GM12865 (cell line): ENCODE measurements around the gene TMEM74B.
A peak's percentile ranks its signal among the peaks of the same experiment; 100 is the strongest.
"Not testable (repeated sequence)": the region's sequence is repeated elsewhere in the genome, so short reads cannot be mapped to it uniquely, and the experiment has no call there.

Experiments used
- DNase-seq: peaks from one replicate; pipeline ENCODE4 v3.0.0; 2010; ENCODE audit warnings: low read depth
- H3K4me3 ChIP-seq: 2 replicates; pipeline ENCODE4 v1.5.1; 2011; ENCODE audit warnings: mild to moderate bottlenecking, low read depth, low read length, control low read depth
- TF ChIP-seq, protein P1 (sequence below): IDR thresholded peaks from 2 replicates; pipeline ENCODE4 v1.5.1; 2011; ENCODE audit warnings: low read length, control low read depth, low read depth, inconsistent platforms; ENCODE audit not compliant: insufficient read depth; ENCODE audit errors: missing control alignments

The TMEM74B gene

DNA sequence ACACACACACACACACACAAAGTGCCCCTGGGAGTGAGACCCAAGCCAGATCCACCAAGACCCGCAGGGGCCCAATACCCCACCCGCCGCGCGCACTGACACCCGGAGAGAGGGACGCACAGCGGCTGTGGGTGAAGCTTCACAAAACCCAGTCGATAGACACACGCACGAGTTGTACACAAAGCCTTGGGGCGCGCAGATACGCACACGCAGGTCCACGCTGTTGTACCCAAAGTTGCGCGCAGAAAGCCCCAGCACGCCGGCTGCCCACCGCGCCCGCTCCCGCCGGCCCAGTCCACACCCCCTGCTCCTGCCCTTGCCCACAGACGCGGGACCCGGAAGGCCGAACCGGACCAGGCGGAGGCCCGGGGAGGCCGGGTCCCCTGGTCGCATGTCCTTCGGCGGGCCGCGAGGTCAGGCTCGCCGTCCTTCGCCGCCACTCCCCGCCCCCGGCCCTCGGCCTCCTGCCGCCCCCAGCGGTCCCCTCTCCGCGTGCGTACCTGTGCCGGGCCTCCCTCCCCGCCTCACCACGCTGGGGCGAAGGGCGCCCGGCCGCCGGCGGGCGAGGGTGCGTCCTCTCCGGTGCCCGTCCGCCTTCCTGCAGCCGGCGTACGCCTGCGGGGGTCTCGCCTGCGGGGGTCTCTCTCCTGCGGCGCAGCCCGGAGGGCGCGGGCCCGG lies at the start of gene TMEM74B:
TSS of gene TMEM74B (minus strand) at position 344 of the 678 bp plus-strand sequence. CDS start 1,180 bp downstream, outside the sequence.
- peak within 1 kb of the TSS; percentile 11 for H3K4me3 ChIP-seq
- TF ChIP-seq, protein P1, sequence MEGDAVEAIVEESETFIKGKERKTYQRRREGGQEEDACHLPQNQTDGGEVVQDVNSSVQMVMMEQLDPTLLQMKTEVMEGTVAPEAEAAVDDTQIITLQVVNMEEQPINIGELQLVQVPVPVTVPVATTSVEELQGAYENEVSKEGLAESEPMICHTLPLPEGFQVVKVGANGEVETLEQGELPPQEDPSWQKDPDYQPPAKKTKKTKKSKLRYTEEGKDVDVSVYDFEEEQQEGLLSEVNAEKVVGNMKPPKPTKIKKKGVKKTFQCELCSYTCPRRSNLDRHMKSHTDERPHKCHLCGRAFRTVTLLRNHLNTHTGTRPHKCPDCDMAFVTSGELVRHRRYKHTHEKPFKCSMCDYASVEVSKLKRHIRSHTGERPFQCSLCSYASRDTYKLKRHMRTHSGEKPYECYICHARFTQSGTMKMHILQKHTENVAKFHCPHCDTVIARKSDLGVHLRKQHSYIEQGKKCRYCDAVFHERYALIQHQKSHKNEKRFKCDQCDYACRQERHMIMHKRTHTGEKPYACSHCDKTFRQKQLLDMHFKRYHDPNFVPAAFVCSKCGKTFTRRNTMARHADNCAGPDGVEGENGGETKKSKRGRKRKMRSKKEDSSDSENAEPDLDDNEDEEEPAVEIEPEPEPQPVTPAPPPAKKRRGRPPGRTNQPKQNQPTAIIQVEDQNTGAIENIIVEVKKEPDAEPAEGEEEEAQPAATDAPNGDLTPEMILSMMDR = no peak
- DNase-seq = no peak

DNA sequence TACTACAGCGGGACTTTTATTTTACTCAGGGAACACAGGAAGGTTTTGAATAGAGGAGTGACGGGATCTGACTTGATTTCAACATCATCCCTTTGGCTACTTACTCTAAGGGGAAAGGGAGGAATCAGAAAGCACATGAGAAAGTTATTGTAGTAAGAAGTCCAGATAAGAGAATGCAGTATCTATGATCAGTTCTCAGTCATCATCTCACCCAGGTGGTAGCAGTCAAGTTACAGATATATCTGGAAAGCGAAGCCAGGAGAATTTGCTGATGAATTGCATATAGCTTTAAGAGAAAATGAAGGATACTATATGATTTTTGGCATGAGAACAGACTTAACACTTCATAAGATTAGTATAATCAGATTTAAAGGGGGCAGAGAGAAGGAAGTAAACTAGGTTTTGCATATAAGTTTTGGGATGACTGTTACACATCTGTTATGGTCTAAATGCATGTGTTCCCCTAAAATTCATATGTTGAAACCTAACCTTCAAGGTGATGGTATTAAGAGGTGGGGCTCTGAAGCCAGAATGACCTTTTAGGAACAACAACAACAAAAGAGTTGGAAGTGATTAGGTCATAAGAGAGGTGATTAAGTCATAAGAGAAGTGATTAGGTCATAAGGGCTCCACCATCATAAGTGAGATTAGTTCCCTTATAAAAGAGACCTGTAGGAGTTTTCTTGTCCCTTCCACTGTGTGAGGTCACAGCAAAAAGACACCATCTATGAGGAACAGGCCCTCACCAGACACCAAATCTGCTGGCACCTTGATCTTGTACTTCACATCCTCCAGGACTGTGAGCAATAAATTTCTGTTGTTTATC lies 47.7 kb upstream of the TMEM74B start:
- DNase-seq = peak; percentile 18
- no peak overlapping the region for H3K4me3 ChIP-seq
- TF ChIP-seq, protein P1 = no peak

DNA sequence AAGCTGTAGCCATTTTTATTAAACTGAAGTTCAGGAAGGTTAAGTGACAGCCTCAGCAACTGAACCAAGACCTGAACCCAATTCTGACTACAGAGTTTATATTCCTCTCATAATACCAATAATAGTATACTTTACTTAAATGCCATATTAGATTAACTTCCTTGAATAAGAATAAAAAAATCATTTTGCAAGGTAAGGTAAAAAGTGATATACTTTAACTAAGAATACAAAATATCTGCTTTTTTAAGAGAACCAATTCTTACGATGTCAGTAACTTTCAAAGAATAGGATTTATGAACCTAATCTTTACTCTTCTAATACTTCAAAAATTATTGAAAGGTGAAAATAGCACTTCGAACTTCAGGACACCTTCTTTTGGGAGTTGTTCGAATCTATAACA lies 44.8 kb upstream of the TMEM74B start:
- no peak for DNase-seq
- no peak overlapping the region for H3K4me3 ChIP-seq
- TF ChIP-seq, protein P1 = no peak

DNA sequence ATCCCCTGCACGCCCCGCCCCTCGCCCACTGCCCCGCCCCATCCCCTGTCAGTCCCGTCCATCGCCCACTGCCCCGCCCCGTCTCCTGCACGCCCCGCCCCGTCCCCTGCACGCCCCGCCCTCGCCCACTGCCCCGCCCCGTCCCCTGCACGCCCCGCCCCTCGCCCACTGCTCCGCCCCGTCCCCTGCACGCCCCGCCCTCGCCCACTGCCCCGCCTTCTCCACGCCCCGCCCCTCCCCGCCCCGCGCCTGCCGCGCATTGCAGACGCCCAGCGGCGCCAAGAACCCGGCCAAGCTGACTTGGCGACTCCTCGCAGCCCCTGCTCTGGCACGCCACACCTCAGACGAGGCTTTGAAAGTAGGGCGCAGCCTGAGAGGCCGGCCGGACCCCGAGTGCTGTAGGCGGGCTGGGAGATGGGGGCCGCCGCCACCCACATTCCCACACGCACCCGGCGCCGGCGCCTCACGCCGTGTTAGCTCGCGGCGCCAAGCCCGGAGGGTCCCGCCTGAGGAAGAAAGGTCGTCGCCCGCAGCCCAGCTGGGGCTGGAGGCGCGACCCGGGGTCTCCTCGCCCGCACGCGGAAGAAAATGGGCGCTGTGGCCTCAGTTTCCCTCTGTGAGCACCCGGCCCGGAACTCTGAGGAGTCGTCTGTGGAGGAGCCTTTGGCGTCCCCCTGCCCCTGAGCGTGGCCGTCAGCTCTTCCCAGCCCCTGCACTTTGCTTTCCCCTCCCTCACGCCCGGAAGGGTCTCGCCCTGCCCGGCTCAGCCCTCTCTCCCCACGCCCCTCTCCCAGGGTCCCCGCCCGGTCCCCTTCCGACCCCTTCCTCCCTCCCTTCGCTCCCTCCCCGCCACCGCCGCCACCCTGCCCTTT lies 41.2 kb upstream of the TMEM74B start, which contains the start of gene RAD21L1:
TSS of gene RAD21L1 (plus strand) at position 262 of the 872 bp plus-strand sequence. CDS start 2,410 bp downstream, outside the sequence.
- TF ChIP-seq, protein P1 = no peak
- H3K4me3 ChIP-seq = peak within 1 kb of the TSS; percentile 34
- peak; percentile 71 for DNase-seq

DNA sequence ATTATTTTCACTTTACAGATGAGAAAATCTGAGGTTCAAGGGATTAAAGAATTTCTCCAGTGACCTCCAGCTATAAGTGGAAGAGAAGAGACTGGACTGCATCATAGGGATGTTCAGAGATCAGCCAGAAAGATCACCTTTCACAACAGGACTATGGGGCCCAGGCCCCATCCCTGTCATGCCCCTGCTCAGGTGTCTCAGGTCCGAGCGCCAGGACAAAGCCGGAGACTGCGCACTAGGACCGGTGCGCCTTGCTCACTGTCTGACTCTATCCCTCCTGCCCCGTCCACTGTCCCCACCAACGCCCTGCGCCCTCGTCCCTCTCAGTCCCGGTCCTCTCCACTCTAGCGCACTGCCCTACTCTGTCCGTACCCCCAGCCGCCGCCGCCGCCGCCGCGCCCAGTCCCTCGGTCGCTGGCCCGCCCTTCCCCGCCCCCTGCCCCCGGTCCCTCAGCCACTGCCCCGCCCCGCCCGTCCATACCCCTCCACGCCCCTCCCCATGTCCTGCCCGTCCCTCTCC lies 40.5 kb upstream of the TMEM74B start:
- TF ChIP-seq, protein P1 = no peak
- H3K4me3 ChIP-seq = no peak overlapping the region
- DNase-seq = no peak

DNA sequence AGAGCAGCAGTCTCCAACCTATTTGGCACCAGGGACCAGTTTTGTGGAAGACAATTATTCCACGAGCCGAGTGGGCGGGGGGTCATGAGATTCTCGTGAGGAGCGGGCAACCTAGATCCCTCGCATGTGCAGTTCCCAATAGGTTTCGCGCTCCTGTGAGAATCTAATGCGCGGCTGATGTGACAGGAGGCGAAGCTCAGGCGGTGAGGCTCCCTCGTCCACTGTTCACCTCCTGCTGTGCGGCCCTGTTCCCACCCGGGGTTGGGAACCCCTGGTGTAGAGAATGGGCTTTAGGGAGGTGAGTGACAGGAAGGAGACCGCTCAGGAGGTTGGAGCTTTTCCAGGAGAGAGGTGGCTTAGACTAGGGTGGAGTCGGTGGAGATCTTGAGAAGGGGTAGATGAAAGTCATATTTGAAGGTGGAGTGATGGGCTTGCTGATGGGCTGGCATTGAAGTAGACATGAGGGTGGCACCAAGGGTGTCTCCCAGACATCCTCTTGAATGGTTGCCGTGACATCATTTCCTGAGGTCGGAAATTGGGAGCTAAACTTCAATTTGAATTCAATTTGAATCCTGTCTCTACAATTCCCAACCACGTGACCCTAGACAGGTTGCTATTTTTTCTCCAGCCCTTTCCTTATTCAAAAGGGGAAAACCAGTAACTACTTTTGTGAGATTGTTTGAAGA lies 39.6 kb upstream of the TMEM74B start:
- H3K4me3 ChIP-seq = no peak overlapping the region
- TF ChIP-seq, protein P1 = no peak
- no peak for DNase-seq

DNA sequence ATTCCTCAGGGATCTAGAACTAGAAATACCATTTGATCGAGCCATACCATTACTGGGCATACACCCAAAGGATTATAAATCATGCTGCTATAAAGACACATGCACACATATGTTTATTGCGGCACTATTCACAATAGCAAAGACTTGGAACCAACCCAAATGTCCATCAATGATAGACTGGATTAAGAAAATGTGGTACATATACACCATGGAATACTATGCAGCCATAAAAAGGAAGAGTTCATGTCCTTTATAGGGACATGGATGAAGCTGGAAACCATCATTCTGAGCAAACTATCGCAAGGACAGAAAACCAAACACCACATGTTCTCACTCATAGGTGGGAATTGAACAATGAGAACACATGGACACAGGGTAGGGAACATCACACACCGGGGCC lies 38.0 kb upstream of the TMEM74B start:
- DNase-seq = not testable (repeated sequence)

DNA sequence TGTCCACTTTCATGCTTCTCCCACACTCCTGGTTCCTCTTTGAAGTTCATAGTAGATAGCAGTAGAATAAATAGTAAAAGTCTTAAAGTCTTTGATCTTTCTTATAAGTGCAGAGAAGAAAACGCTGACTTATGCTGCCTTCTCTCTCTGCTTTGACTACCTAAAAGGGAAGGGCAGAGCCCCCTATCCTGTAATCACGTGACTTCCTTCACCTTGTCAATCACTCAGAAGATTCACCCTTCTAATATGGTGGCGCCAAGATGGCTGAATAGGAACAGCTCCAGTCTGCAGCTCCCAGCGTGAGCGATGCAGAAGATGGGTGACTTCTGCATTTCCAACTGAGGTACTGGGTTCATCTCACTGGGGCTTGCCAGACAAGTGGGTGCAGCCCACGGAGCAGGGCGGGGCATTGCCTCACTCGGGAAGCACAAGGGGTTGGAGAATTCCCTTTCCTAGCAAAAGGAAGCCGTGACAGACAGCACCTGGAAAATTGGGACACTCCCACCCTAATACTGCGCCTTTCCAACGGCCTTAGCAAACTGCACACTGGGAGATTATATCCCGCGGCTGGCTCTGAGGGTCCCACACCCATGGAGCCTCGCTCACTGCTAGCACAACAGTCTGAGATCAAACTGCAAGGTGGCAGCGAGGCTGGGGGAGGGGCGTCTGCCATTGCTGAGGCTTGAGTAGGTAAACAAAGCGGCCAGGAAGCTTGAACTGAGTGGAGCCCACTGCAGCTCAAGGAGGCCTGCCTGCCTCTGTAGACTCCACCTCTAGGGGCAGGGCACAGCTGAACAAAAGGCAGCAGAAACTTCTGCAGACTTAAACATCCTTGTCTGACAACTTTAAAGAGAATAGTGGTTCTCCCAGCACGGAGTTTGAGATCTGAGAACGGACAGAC lies 32.0 kb upstream of the TMEM74B start:
- DNase-seq = not testable (repeated sequence)

More for the DNA sequence above, 38.0 kb upstream of the TMEM74B start:
- not testable (repeated sequence) for H3K4me3 ChIP-seq

More for the DNA sequence above, 32.0 kb upstream of the TMEM74B start:
- not testable (repeated sequence) for H3K4me3 ChIP-seq
